ENCODE data around the gene GZMM. TPM values are rescaled to one million over a fixed set of nuclear protein-coding genes. Genes with fewer than 3 reads are reported as not detected.
A peak's percentile ranks its signal among the peaks of the same experiment; 100 is the strongest.

Gene GZMM
- polyA plus RNA-seq, 1 of the 3 experiments (the other 2 are of a cell fraction) = not detected

- TF ChIP-seq REST (IDR thresholded peaks at IDR 0.05; ENCODE audit: low read depth, low read length) (no peak), SIN3A (IDR thresholded peaks at IDR 0.05; ENCODE audit: borderline replicate concordance, low read depth, low read length) (no peak), MXI1 (IDR thresholded peaks at IDR 0.05; ENCODE audit: low read depth, low read length) (peak; percentile 81), NRF1 (IDR thresholded peaks at IDR 0.05; ENCODE audit: low read depth, low read length) (no peak), USF1 (IDR thresholded peaks at IDR 0.05; ENCODE audit: borderline replicate concordance, low read depth) (peak; percentile 7; the same call in 1 of the 2 replicates), YY1 (IDR thresholded peaks at IDR 0.05; ENCODE audit: low read depth) (no peak)
Measured at GRCh38 chr19:588093-588740, 44.4 kb downstream of the GZMM start (continued).

- WGBS (ENCODE audit: low lambda C conversion rate) = 11% methylated on average over 11 of the region's 54 CpGs
- CTCF ChIA-PET = interaction anchor here (0.8 to 3.7 kb wide), 15 partner anchors 7 to 149 kb away, joined by 3 to 32 read pairs (median 3); partner anchors contain the start of gene FSTL3
Measured at GRCh38 chr19:588741-589692, 45.2 kb downstream of the GZMM start.

More at GRCh38 chr19:588741-589692, 45.2 kb downstream of the GZMM start:
- TF ChIP-seq EZH2phosphoT487 (IDR thresholded peaks at IDR 0.05; ENCODE audit: borderline replicate concordance, low read depth) (no peak), TAF1 (IDR thresholded peaks at IDR 0.05; ENCODE audit: borderline replicate concordance, low read depth, low read length) (no peak), POLR2AphosphoS5 (IDR thresholded peaks at IDR 0.05; ENCODE audit: low read depth, low read length) (no peak), SIN3A (IDR thresholded peaks at IDR 0.05; ENCODE audit: borderline replicate concordance, low read depth, low read length) (no peak), RFX5 (IDR thresholded peaks at IDR 0.05; ENCODE audit: low read length) (no peak), MAX (IDR thresholded peaks at IDR 0.05; ENCODE audit: low read depth) (no peak), YY1 (IDR thresholded peaks at IDR 0.05; ENCODE audit: low read depth) (no peak), MXI1 (IDR thresholded peaks at IDR 0.05; ENCODE audit: low read depth, low read length) (no peak), RAD21 (IDR thresholded peaks at IDR 0.05; ENCODE audit: low read length) (no peak), EP300 (IDR thresholded peaks at IDR 0.05; ENCODE audit: borderline replicate concordance in 1 of 2, low read depth in 1 of 2, low read length in 1 of 2) (no peak), IRF3 (IDR thresholded peaks at IDR 0.05; ENCODE audit: low read depth, low read length) (no peak), ELF1 (IDR thresholded peaks at IDR 0.05) (no peak)
- Histone ChIP-seq H3K9me2 (no peaks in the 10 kb centered on the region), H3K4me1 (ENCODE audit: control insufficient read depth in 1 of 2, insufficient read depth in 2 of 2, low read depth in 1 of 2, low read length in 1 of 2) (peaks cover 4 to 23% of the 10 kb centered on the region in 2 experiments; a peak in 1 of 4 replicates), H3K27ac (ENCODE audit: low read depth in 2 of 2, low read length in 1 of 2) (peak overlapping the region in 1 of 2 experiments; percentile 34; a peak in 1 of 4 replicates), H3K9ac (no peak overlapping the region), H3K9me3 (no peaks in the 10 kb centered on the region), H3K36me3 (replicated peaks in 1 of 2; ENCODE audit: control insufficient read depth in 1 of 2, insufficient read depth in 2 of 2, low read length in 1 of 2) (no peaks in the 10 kb centered on the region), H4K20me1 (ENCODE audit: insufficient read depth) (peaks cover 41% of the 10 kb centered on the region), H3K79me2 (ENCODE audit: insufficient read depth) (peaks cover 4% of the 10 kb centered on the region; the same call in 1 of the 2 replicates), H3K4me2 (peak overlapping the region; percentile 76; the same call in 1 of the 2 replicates), H3F3A (replicated peaks; ENCODE audit: insufficient read depth) (peaks cover 15% of the 10 kb centered on the region), H2AFZ (ENCODE audit: low read depth) (no peak overlapping the region), H3K4me3 (ENCODE audit: low read depth in 2 of 2, low read length in 1 of 2) (peak overlapping the region; percentile 36 to 44; a peak in 3 of 4 replicates), H3K27me3 (ENCODE audit: insufficient read depth) (no peaks in the 10 kb centered on the region)
- POLR2A ChIA-PET = interaction anchor here (1.0 kb wide), 1 partner anchor 58 kb away, joined by 3 read pairs; the partner anchor contains the start of gene CDC34
- DNase-seq = peak; percentile 59
